SK-N-SH (cell line): ENCODE results near the gene RGN. TPM values are rescaled to one million over a fixed set of nuclear protein-coding genes. Genes with fewer than 3 reads are reported as not detected.

ENCODE experiments used
- CTCF ChIA-PET: fragments of 300-600, 350-600 bp; formaldehyde crosslinking; extraction: SDS; loops from one replicate; lab custom pipeline; 2021; lab: Yijun Ruan, JAX
- POLR2A ChIA-PET: fragments of 350-600 bp; sonication (Branson Sonifier 250); formaldehyde crosslinking; extraction: SDS; loops from one replicate; lab custom pipeline; 2020; ENCODE audit warnings: antibody characterized with exemption, inconsistent platforms; lab: Yijun Ruan, JAX
- DNase-seq: peaks from one replicate; pipeline ENCODE4 v3.0.0; 2012
- H2AFZ ChIP-seq: fragments of 200-600 bp; sonication (generic); 2 replicates; pipeline ENCODE4 v1.8.1; 2016; ENCODE audit warnings: antibody characterized with exemption, mild to moderate bottlenecking, low read depth
- H3F3A ChIP-seq: fragments of 200-600 bp; sonication (generic); replicated peaks from 2 replicates; pipeline ENCODE3; 2016; ENCODE audit warnings: antibody characterized with exemption, mild to moderate bottlenecking; ENCODE audit not compliant: insufficient read depth
- H3K27ac ChIP-seq, 2 experiments: fragments of 200-500 bp in 1 of 2; fragments of 200-600 bp in 1 of 2; sonication (Bioruptor generic) in 1 of 2; sonication (generic), shearing (Covaris generic) in 1 of 2; 2 replicates each; pipeline versions ENCODE4 v1.5.1 to v1.6.1; 2014 to 2016; ENCODE audit warnings: low read depth in 2 of 2, inconsistent platforms in 1 of 2, low read length in 1 of 2, mild to moderate bottlenecking in 1 of 2, mixed read lengths in 1 of 2
- H3K27me3 ChIP-seq: fragments of 200-600 bp; sonication (generic), shearing (Covaris generic); 2 replicates; pipeline ENCODE4 v1.6.1; 2016; ENCODE audit warnings: mixed run types; ENCODE audit not compliant: insufficient read depth
- H3K36me3 ChIP-seq, 2 experiments: fragments of 200-500 bp in 1 of 2; fragments of 200-600 bp in 1 of 2; sonication (Bioruptor generic) in 1 of 2; sonication (generic) in 1 of 2; replicated peaks in 1 of 2; 2 replicates each; pipeline versions ENCODE3 to v1.5.1; 2014 to 2016; ENCODE audit warnings: low read length in 1 of 2, mild to moderate bottlenecking in 1 of 2; ENCODE audit not compliant: insufficient read depth in 2 of 2, control insufficient read depth in 1 of 2
- H3K4me1 ChIP-seq, 2 experiments: fragments of 200-500 bp in 1 of 2; fragments of 200-600 bp in 1 of 2; sonication (Bioruptor generic) in 1 of 2; sonication (generic), shearing (Covaris generic) in 1 of 2; 2 replicates each; pipeline versions ENCODE4 v1.5.1 to v1.6.1; 2014 to 2016; ENCODE audit warnings: low read depth in 1 of 2, low read length in 1 of 2, mixed run types in 1 of 2; ENCODE audit not compliant: insufficient read depth in 2 of 2, control insufficient read depth in 1 of 2
- H3K4me2 ChIP-seq: fragments of 200-600 bp; sonication (generic), shearing (Covaris generic); 2 replicates; pipeline ENCODE4 v1.6.1; 2017; ENCODE audit warnings: mixed run types
- H3K4me3 ChIP-seq, 2 experiments: fragments of 200-500 bp in 1 of 2; fragments of 200-600 bp in 1 of 2; sonication (Bioruptor generic) in 1 of 2; sonication (generic), shearing (Covaris generic) in 1 of 2; 2 replicates each; pipeline versions ENCODE4 v1.5.1 to v1.8.1; 2014 to 2016; ENCODE audit warnings: low read depth in 2 of 2, inconsistent platforms in 1 of 2, low read length in 1 of 2, mild to moderate bottlenecking in 1 of 2, mixed read lengths in 1 of 2, moderate library complexity in 1 of 2
- H3K79me2 ChIP-seq: fragments of 200-600 bp; sonication (generic); 2 replicates; pipeline ENCODE4 v1.8.1; 2017; ENCODE audit warnings: mild to moderate bottlenecking; ENCODE audit not compliant: insufficient read depth
- H3K9ac ChIP-seq: fragments of 200-600 bp; sonication (generic); 2 replicates; pipeline ENCODE4 v1.6.1; 2017; ENCODE audit warnings: mixed run types
- H3K9me2 ChIP-seq: fragments of 200-600 bp; sonication (generic); 2 replicates; pipeline ENCODE4 v1.6.1; 2017; ENCODE audit warnings: mixed run types
- H3K9me3 ChIP-seq: fragments of 200-600 bp; sonication (generic); 2 replicates; pipeline ENCODE4 v1.6.1; 2017; ENCODE audit warnings: mixed run types, mild to moderate bottlenecking, moderate library complexity
- H4K20me1 ChIP-seq: fragments of 200-600 bp; sonication (generic); 2 replicates; pipeline ENCODE4 v1.6.1; 2017; ENCODE audit warnings: mild to moderate bottlenecking, mixed run types; ENCODE audit not compliant: insufficient read depth
- ELF1 ChIP-seq: IDR thresholded peaks from 2 replicates; pipeline ENCODE4 v1.4.0; 2012
- EZH2phosphoT487 ChIP-seq: fragments of 200-600 bp; sonication (generic); IDR thresholded peaks from 2 replicates; pipeline ENCODE4 v1.6.1; 2017; ENCODE audit warnings: low read depth, mixed run types, mild to moderate bottlenecking, antibody characterized with exemption, moderate library complexity, borderline replicate concordance
- FOXJ3 ChIP-seq: sonication (generic); formaldehyde crosslinking; IDR thresholded peaks from 2 replicates; pipeline ENCODE4 v1.5.1; 2020; ENCODE audit warnings: mild to moderate bottlenecking, missing genetic modification reagents
- MAX ChIP-seq: IDR thresholded peaks from 2 replicates; pipeline ENCODE4 v1.4.0; 2012; ENCODE audit warnings: low read depth
- MEF2A ChIP-seq: IDR thresholded peaks from 2 replicates; pipeline ENCODE4 v1.4.0; 2012; ENCODE audit warnings: low read depth, borderline replicate concordance
- MXI1 ChIP-seq: IDR thresholded peaks from 2 replicates; pipeline ENCODE4 v1.6.1; 2012; ENCODE audit warnings: mild to moderate bottlenecking, low read depth, low read length, improper control_type of control experiment
- NRF1 ChIP-seq: IDR thresholded peaks from 2 replicates; pipeline ENCODE4 v1.6.1; 2012; ENCODE audit warnings: low read depth, mild to moderate bottlenecking, low read length
- RAD21 ChIP-seq: IDR thresholded peaks from 2 replicates; pipeline ENCODE4 v1.6.1; 2012; ENCODE audit warnings: mild to moderate bottlenecking, low read length
- RCOR1 ChIP-seq: fragments of 150-350 bp; IDR thresholded peaks from 2 replicates; pipeline ENCODE4 v1.6.1; 2017; ENCODE audit warnings: antibody characterized with exemption, low read length
- RFX5 ChIP-seq: IDR thresholded peaks from 2 replicates; pipeline ENCODE4 v1.6.1; 2012; ENCODE audit warnings: mild to moderate bottlenecking, improper control_type of control experiment, low read length
- SIN3A ChIP-seq: IDR thresholded peaks from 2 replicates; pipeline ENCODE4 v1.6.1; 2012; ENCODE audit warnings: low read depth, mild to moderate bottlenecking, low read length, moderate library complexity, borderline replicate concordance
- SMC3 ChIP-seq: IDR thresholded peaks from 2 replicates; pipeline ENCODE4 v1.6.1; 2012; ENCODE audit warnings: low read depth, low read length, improper control_type of control experiment
- TAF1 ChIP-seq: IDR thresholded peaks from 2 replicates; pipeline ENCODE4 v1.6.1; 2012; ENCODE audit warnings: low read depth, mild to moderate bottlenecking, low read length, moderate library complexity, borderline replicate concordance
- TCF12 ChIP-seq: IDR thresholded peaks from 2 replicates; pipeline ENCODE4 v1.4.0; 2012
- YY1 ChIP-seq: IDR thresholded peaks from 2 replicates; pipeline ENCODE4 v1.4.0; 2012; ENCODE audit warnings: low read depth, mild to moderate bottlenecking
- WGBS: methylation state at CpG from one replicate; pipeline ENCODE4 v1.1.6; 2017; ENCODE audit warnings: low lambda C conversion rate; 5-methylcytosine and 5-hydroxymethylcytosine counted together
- polyA plus RNA-seq, 3 experiments: library from polyadenylated mRNA; depleted of rRNA; stranded (reverse); fragments of >200 nt; gene quantifications; 2 replicates each; pipeline ENCODE4 v1.2.3, GENCODE V29; 2012

RGN gene
- polyA plus RNA-seq, 1 of the 3 experiments (the other 2 are of a cell fraction): 0.05 TPM

GRCh38 chrX:47060708-47061107 is 17.5 kb upstream of the RGN start:
- TF ChIP-seq EZH2phosphoT487 (no peak), RCOR1 (no peak)
- Histone ChIP-seq H3K9me3 (no peaks in the 10 kb centered on the region), H3F3A (no peaks in the 10 kb centered on the region), H3K36me3 (peaks cover 0 to 4% of the 10 kb centered on the region in 2 experiments), H3K4me2 (no peak overlapping the region), H3K4me3 (no peak overlapping the region), H3K9me2 (no peaks in the 10 kb centered on the region), H3K27ac (no peak overlapping the region), H4K20me1 (no peaks in the 10 kb centered on the region), H3K9ac (no peak overlapping the region), H3K4me1 (no peaks in the 10 kb centered on the region), H3K79me2 (no peaks in the 10 kb centered on the region), H3K27me3 (no peaks in the 10 kb centered on the region), H2AFZ (no peak overlapping the region)
- 43% methylated on average over 2 of the region's 2 CpGs for WGBS
- no peak for DNase-seq
- POLR2A ChIA-PET: no interaction called here
- CTCF ChIA-PET: interaction anchor here (1.0 to 1.7 kb wide), 2 partner anchors 30 to 33 kb away, joined by 3 to 5 read pairs; no protein-coding TSS in a partner anchor

GRCh38 chrX:47061238-47061919 is 16.9 kb upstream of the RGN start:
- TF ChIP-seq FOXJ3 (CRISPR knock-in tag) (no peak), NRF1 (no peak), MAX (no peak), TAF1 (no peak), YY1 (no peak), MXI1 (no peak), SMC3 (no peak), RAD21 (no peak), RFX5 (no peak), SIN3A (no peak), EZH2phosphoT487 (no peak)

GRCh38 chrX:47063179-47063578 is 15.1 kb upstream of the RGN start:
- Histone ChIP-seq H4K20me1 (no peaks in the 10 kb centered on the region), H3K36me3 (peaks cover 0 to 3% of the 10 kb centered on the region in 2 experiments), H3F3A (no peaks in the 10 kb centered on the region), H2AFZ (no peak overlapping the region), H3K4me2 (no peak overlapping the region), H3K4me3 (no peak overlapping the region), H3K9ac (no peak overlapping the region), H3K9me3 (no peaks in the 10 kb centered on the region), H3K79me2 (no peaks in the 10 kb centered on the region), H3K9me2 (no peaks in the 10 kb centered on the region), H3K27me3 (no peaks in the 10 kb centered on the region; the same call in 1 of the 2 replicates), H3K27ac (no peak overlapping the region), H3K4me1 (no peaks in the 10 kb centered on the region)
- POLR2A ChIA-PET: no interaction called here
- CTCF ChIA-PET: no interaction called here
- DNase-seq: no peak
- 57% methylated on average over 2 of the region's 2 CpGs for WGBS
- no peak for TF ChIP-seq ELF1
- TF ChIP-seq SIN3A: no peak
- TF ChIP-seq TCF12: no peak
- TF ChIP-seq MEF2A: no peak
- no peak for TF ChIP-seq RAD21

More at GRCh38 chrX:47061238-47061919, 16.9 kb upstream of the RGN start:
- Histone ChIP-seq H3K36me3 (peaks cover 0 to 4% of the 10 kb centered on the region in 2 experiments), H3K9me3 (no peaks in the 10 kb centered on the region), H3K27me3 (no peaks in the 10 kb centered on the region; the same call in 1 of the 2 replicates), H4K20me1 (no peaks in the 10 kb centered on the region), H3K27ac (no peak overlapping the region), H3K79me2 (no peaks in the 10 kb centered on the region), H2AFZ (no peak overlapping the region), H3K4me1 (no peaks in the 10 kb centered on the region), H3K4me3 (no peak overlapping the region), H3K4me2 (no peak overlapping the region), H3K9me2 (no peaks in the 10 kb centered on the region), H3F3A (no peaks in the 10 kb centered on the region), H3K9ac (no peak overlapping the region)
- DNase-seq: no peak
- WGBS: 69% methylated on average over 2 of the region's 2 CpGs
- ChIA-PET CTCF (no interaction called here), POLR2A (no interaction called here)
